Measurements from ENCODE around the gene OSBP2.

- TF ChIP-seq EP300 (IDR thresholded peaks at IDR 0.05; ENCODE audit: low read depth) = no peak
- TF ChIP-seq CTCF (IDR thresholded peaks at IDR 0.05) = no peak
- no peak for TF ChIP-seq POLR2AphosphoS5 (IDR thresholded peaks at IDR 0.05)
- no peak for TF ChIP-seq POLR2A (IDR thresholded peaks at IDR 0.05)
Observed at GRCh38 chr22:30825711-30826505, 131.2 kb downstream of the OSBP2 start.
